Activated CD4-positive, alpha-beta memory T cell treated with anti-CD3 and anti-CD28 coated beads, Interleukin-2, amount 10 ng/mL, durations not matched to agents 7 days and 5 days (primary cell): Measurements from ENCODE around the gene ARHGAP33. TPM values are rescaled to one million over a fixed set of nuclear protein-coding genes. Genes with fewer than 3 reads are reported as not detected.

Experiments used
- CTCF ChIA-PET: fragments of 350-600 bp; sonication (Branson Sonifier 250); formaldehyde crosslinking; loops from one replicate; lab custom pipeline; 2021; ENCODE audit warnings: antibody characterized with exemption, inconsistent platforms; lab: Charles Lee
- POLR2A ChIA-PET: fragments of 350-600 bp; sonication (Branson Sonifier 250); formaldehyde crosslinking; loops from one replicate; lab custom pipeline; 2021; ENCODE audit warnings: antibody characterized with exemption; lab: Charles Lee
- DNase-seq: peaks from one replicate; pipeline ENCODE4 v3.0.0-alpha.2; 2020
- H3K27ac Mint-ChIP-seq: one replicate; pipeline ENCODE4 v1.8.0; 2021; ENCODE audit warnings: mild to moderate bottlenecking, mixed read lengths
- H3K27me3 Mint-ChIP-seq: one replicate; pipeline ENCODE4 v1.8.0; 2021; ENCODE audit warnings: mixed read lengths
- H3K36me3 Mint-ChIP-seq: one replicate; pipeline ENCODE4 v1.8.0; 2021; ENCODE audit warnings: low read depth, mixed read lengths
- H3K4me1 Mint-ChIP-seq: one replicate; pipeline ENCODE4 v1.8.0; 2021; ENCODE audit warnings: mixed read lengths
- H3K4me3 Mint-ChIP-seq: one replicate; pipeline ENCODE4 v1.8.0; 2021; ENCODE audit warnings: mild to moderate bottlenecking, mixed read lengths
- H3K9me3 Mint-ChIP-seq: one replicate; pipeline ENCODE4 v1.8.0; 2021; ENCODE audit warnings: mixed read lengths
- total RNA-seq, 2 experiments: library from RNA; stranded (reverse); gene quantifications; one replicate each; pipeline ENCODE4 v1.2.3, GENCODE V29; 2021

Gene ARHGAP33
- total RNA-seq, 2 experiments from 2014 or later: 60.9 to 67.0 TPM

DNA sequence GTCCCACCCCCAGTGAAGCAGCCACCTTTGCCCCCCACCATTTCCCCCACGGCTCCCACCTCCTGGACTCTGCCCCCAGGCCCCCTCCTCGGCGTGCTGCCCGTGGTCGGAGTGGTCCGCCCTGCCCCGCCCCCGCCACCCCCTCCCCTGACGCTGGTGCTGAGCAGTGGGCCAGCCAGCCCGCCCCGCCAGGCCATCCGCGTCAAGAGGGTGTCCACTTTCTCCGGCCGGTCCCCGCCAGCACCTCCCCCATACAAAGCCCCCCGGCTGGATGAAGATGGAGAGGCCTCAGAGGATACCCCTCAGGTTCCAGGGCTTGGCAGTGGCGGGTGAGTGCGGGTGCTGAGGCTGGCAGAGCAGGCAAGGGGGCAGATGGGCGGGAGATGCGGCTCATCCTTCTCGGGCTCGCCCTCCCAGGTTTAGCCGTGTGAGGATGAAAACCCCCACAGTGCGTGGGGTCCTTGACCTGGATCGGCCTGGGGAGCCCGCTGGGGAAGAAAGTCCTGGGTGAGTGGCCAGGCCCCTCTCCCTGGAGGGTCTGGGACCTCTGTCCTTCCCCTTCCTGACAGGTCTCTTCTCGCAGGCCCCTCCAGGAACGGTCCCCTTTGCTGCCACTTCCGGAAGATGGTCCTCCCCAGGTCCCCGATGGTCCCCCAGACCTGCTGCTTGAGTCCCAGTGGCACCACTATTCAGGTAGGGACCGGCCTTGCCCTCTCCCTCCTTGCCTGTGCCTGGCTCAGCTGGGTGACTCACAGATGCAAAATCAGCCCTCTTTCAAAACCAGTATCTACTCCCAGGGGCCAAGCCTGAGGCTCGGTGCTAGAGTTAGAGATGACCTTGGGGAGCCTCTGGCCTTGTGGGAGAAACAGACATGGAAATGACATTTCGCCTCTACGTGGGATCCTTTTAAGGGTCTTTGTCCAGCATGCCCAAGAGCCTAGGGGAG, 41.9 kb upstream of the ARHGAP33 start:
- Mint-ChIP-seq H3K27me3 (no peaks in the 10 kb centered on the region), H3K9me3 (no peaks in the 10 kb centered on the region), H3K36me3 (peaks cover 71% of the 10 kb centered on the region), H3K4me1 (peaks cover 14% of the 10 kb centered on the region), H3K4me3 (no peak overlapping the region), H3K27ac (peak overlapping the region; percentile 31)
- ChIA-PET POLR2A (interaction anchor here (1.2 to 4.1 kb wide), 3 partner anchors 10 to 15 kb away, joined by 7 to 13 read pairs (median 12); partner anchors contain the start of genes IGFLR1, PSENEN and U2AF1L4), CTCF (no interaction called here)
- no peak for DNase-seq

- no peak for DNase-seq
- Mint-ChIP-seq H3K27me3 (no peaks in the 10 kb centered on the region), H3K36me3 (peaks cover 70% of the 10 kb centered on the region), H3K4me1 (peaks cover 20% of the 10 kb centered on the region), H3K27ac (no peak overlapping the region), H3K4me3 (no peak overlapping the region), H3K9me3 (no peaks in the 10 kb centered on the region)
- CTCF ChIA-PET: no interaction called here
- POLR2A ChIA-PET: interaction anchor here (1.2 to 4.1 kb wide), 2 partner anchors 11 to 16 kb away, joined by 7 to 13 read pairs; partner anchors contain the start of genes PSENEN and U2AF1L4
These were observed 41.1 kb upstream of the ARHGAP33 start for GRCh38 chr19:35734273-35734672.

DNA sequence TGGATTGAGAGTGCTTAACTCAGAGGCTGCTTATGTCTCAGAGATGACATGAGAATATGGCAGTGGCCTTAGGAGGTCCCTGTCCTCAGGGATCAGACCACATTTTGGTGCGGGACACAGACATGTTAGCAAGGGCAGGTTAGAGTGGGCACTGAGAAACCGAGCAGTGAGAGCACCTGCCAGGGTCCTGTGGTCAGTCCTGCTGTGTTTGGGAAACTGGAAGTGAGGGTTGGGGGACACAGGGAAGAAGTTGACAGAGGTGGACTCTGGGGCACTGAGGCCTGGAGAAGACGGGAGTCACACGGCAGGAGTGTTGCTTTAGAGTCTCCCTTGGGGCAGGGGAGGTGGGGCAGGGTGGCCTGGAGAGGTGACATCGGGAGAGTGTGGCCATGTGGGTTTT, 40.5 kb upstream of the ARHGAP33 start:
- Mint-ChIP-seq H3K4me1 (peaks cover 24% of the 10 kb centered on the region), H3K27ac (no peak overlapping the region), H3K4me3 (no peak overlapping the region), H3K27me3 (no peaks in the 10 kb centered on the region), H3K36me3 (peaks cover 64% of the 10 kb centered on the region), H3K9me3 (no peaks in the 10 kb centered on the region)
- ChIA-PET POLR2A (interaction anchor here (1.2 to 4.1 kb wide), 3 partner anchors 10 to 16 kb away, joined by 4 to 13 read pairs (median 7); partner anchors contain the start of genes PSENEN and U2AF1L4), CTCF (no interaction called here)
- no peak for DNase-seq

GRCh38 chr19:35736913-35737886, 38.2 kb upstream of the ARHGAP33 start:
- Mint-ChIP-seq H3K27me3 (no peaks in the 10 kb centered on the region), H3K9me3 (no peaks in the 10 kb centered on the region), H3K4me1 (peaks cover 29% of the 10 kb centered on the region), H3K4me3 (no peak overlapping the region), H3K36me3 (peaks cover 45% of the 10 kb centered on the region), H3K27ac (peak overlapping the region; percentile 70)
- POLR2A ChIA-PET: interaction anchor here (0.7 to 4.1 kb wide), 11 partner anchors 8 to 83 kb away, joined by 3 to 17 read pairs (median 4); partner anchors contain the start of genes KMT2B, LIN37, PSENEN and U2AF1L4
- no peak for DNase-seq
- CTCF ChIA-PET: interaction anchor here (0.7 to 2.5 kb wide), 8 partner anchors 11 to 44 kb away, joined by 3 to 12 read pairs (median 4); partner anchors contain the start of gene LIN37

DNA sequence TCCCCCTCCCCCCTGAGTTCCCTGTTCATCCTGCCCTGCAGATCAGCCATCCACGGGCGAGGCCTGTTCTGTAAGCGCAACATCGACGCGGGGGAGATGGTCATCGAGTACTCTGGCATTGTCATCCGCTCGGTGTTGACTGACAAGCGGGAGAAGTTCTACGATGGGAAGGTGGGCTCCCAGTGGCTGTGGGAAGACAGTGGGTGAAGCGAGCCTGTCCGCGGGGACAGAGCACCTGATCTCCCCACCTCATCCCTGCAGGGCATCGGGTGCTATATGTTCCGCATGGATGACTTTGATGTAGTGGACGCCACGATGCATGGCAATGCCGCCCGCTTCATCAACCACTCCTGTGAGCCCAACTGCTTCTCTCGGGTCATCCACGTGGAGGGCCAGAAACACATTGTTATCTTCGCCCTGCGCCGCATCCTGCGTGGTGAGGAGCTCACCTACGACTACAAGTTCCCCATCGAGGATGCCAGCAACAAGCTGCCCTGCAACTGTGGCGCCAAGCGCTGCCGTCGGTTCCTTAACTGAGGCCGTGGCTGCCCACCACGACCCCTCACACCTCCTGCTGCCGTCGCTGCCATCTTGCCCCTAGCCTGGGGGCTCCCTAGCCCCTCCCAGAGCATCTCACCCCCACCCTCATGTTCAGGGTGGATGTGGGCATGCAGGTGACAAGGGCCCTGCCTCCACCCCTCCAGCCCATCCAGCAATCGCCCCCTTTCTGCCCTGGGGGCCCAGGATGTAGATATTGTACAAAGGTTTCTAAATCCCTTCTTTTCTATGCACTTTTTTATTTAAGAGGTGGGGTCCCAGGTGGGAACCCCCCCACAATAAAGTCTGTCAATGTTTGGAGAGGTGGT, 37.1 kb upstream of the ARHGAP33 start:
- Mint-ChIP-seq H3K27ac (peak overlapping the region; percentile 10), H3K9me3 (no peaks in the 10 kb centered on the region), H3K36me3 (peaks cover 47% of the 10 kb centered on the region)

GRCh38 chr19:35738887-35739229, 36.5 kb upstream of the ARHGAP33 start:
- CTCF ChIA-PET: interaction anchor here (0.8 kb wide), 1 partner anchor 46 kb away, joined by 3 read pairs; no protein-coding TSS in a partner anchor
- Mint-ChIP-seq H3K4me3 (peak overlapping the region; percentile 21), H3K36me3 (peaks cover 44% of the 10 kb centered on the region), H3K27me3 (no peaks in the 10 kb centered on the region), H3K27ac (no peak overlapping the region), H3K4me1 (peaks cover 41% of the 10 kb centered on the region), H3K9me3 (no peaks in the 10 kb centered on the region)
- no peak for DNase-seq
- POLR2A ChIA-PET: interaction anchor here (1.0 to 5.3 kb wide), 2 partner anchors 19 to 81 kb away, joined by 3 to 45 read pairs; partner anchors contain the start of gene KMT2B

More for the DNA sequence above, 37.1 kb upstream of the ARHGAP33 start:
- ChIA-PET CTCF (interaction anchor here (0.8 to 2.5 kb wide), 5 partner anchors 10 to 46 kb away, joined by 3 to 12 read pairs (median 4); partner anchors contain the start of gene LIN37), POLR2A (interaction anchor here (0.7 to 5.3 kb wide), 9 partner anchors 10 to 82 kb away, joined by 3 to 45 read pairs (median 4); partner anchors contain the start of gene KMT2B)
- Mint-ChIP-seq H3K4me1 (peaks cover 37% of the 10 kb centered on the region), H3K4me3 (peak overlapping the region; percentile 21), H3K27me3 (no peaks in the 10 kb centered on the region)
- no peak for DNase-seq

GRCh38 chr19:35739275-35740107, 35.9 kb upstream of the ARHGAP33 start:
- Mint-ChIP-seq H3K27ac (no peak overlapping the region), H3K4me1 (peaks cover 47% of the 10 kb centered on the region), H3K9me3 (no peaks in the 10 kb centered on the region), H3K36me3 (peaks cover 44% of the 10 kb centered on the region), H3K4me3 (peak overlapping the region; percentile 81), H3K27me3 (no peaks in the 10 kb centered on the region)
- no peak for DNase-seq
- ChIA-PET CTCF (interaction anchor here (0.8 to 1.3 kb wide), 2 partner anchors 19 to 47 kb away, joined by 3 to 5 read pairs; no protein-coding TSS in a partner anchor), POLR2A (interaction anchor here (0.6 to 5.3 kb wide), 11 partner anchors 7 to 577 kb away, joined by 3 to 45 read pairs (median 5); partner anchors contain the start of gene KMT2B)

- peak overlapping the region; percentile 81 for H3K4me3 Mint-ChIP-seq
- POLR2A ChIA-PET: interaction anchor here (0.6 to 5.3 kb wide), 13 partner anchors 8 to 578 kb away, joined by 3 to 45 read pairs (median 5); partner anchors contain the start of genes COX6B1 and KMT2B
- DNase-seq: no peak
- no peak overlapping the region for H3K27ac Mint-ChIP-seq
- H3K9me3 Mint-ChIP-seq: no peaks in the 10 kb centered on the region
- peaks cover 48% of the 10 kb centered on the region for H3K4me1 Mint-ChIP-seq
- CTCF ChIA-PET: interaction anchor here (0.8 to 1.3 kb wide), 6 partner anchors 17 to 80 kb away, joined by 3 to 10 read pairs (median 5); partner anchors contain the start of gene HSPB6
- H3K36me3 Mint-ChIP-seq: peaks cover 39% of the 10 kb centered on the region
- H3K27me3 Mint-ChIP-seq: no peaks in the 10 kb centered on the region
These were observed 35.3 kb upstream of the ARHGAP33 start for GRCh38 chr19:35740108-35740422.

- H3K36me3 Mint-ChIP-seq: peaks cover 40% of the 10 kb centered on the region
These were observed 34.8 kb upstream of the ARHGAP33 start for GRCh38 chr19:35740423-35741202.

GRCh38 chr19:35741203-35741515, 34.2 kb upstream of the ARHGAP33 start:
- DNase-seq: no peak
- peaks cover 39% of the 10 kb centered on the region for H3K36me3 Mint-ChIP-seq
- H3K4me1 Mint-ChIP-seq: peaks cover 53% of the 10 kb centered on the region
- no peaks in the 10 kb centered on the region for H3K9me3 Mint-ChIP-seq
- ChIA-PET CTCF (interaction anchor here (1.1 to 1.3 kb wide), 4 partner anchors 21 to 79 kb away, joined by 5 to 10 read pairs (median 6); no protein-coding TSS in a partner anchor), POLR2A (interaction anchor here (0.9 to 5.3 kb wide), 12 partner anchors 9 to 190 kb away, joined by 3 to 45 read pairs (median 6); partner anchors contain the start of genes APLP1, COX6B1 and KMT2B)
- H3K4me3 Mint-ChIP-seq: peak overlapping the region; percentile 81
- peak overlapping the region; percentile 88 for H3K27ac Mint-ChIP-seq
- H3K27me3 Mint-ChIP-seq: no peaks in the 10 kb centered on the region

More at GRCh38 chr19:35740423-35741202, 34.8 kb upstream of the ARHGAP33 start:
- Mint-ChIP-seq H3K9me3 (no peaks in the 10 kb centered on the region), H3K27me3 (no peaks in the 10 kb centered on the region), H3K4me1 (peaks cover 49% of the 10 kb centered on the region), H3K27ac (peak overlapping the region; percentile 88), H3K4me3 (peak overlapping the region; percentile 81)
- ChIA-PET POLR2A (interaction anchor here (0.6 to 5.3 kb wide), 17 partner anchors 8 to 578 kb away, joined by 3 to 45 read pairs (median 5); partner anchors contain the start of genes APLP1, COX6B1 and KMT2B), CTCF (interaction anchor here (0.8 to 1.3 kb wide), 6 partner anchors 16 to 79 kb away, joined by 3 to 10 read pairs (median 5); partner anchors contain the start of gene HSPB6)
- DNase-seq: peak; percentile 97
